ENCODE results near the gene SVEP1. TPM values are rescaled to one million over a fixed set of nuclear protein-coding genes. Genes with fewer than 3 reads are reported as not detected.
"Not testable (repeated sequence)": the region's sequence is repeated elsewhere in the genome, so short reads cannot be mapped to it uniquely, and the experiment has no call there.

Gene SVEP1
- total and polyA plus RNA-seq, 9 donors, result 13.7 to 35.3 (median 24.8) TPM

GRCh38 chr9:110398992-110399391 lies 180.5 kb downstream of the SVEP1 start:
- WGBS (ENCODE audit: insufficient coverage), result no CpG with 5 or more reads among the region's 2 CpGs

GRCh38 chr9:110391826-110392485 lies 187.6 kb downstream of the SVEP1 start:
- no peaks in the 10 kb centered on the region for H3K36me3 ChIP-seq (ENCODE audit: control insufficient read depth, insufficient read depth, low read length)
- H3K27ac ChIP-seq (ENCODE audit: low read length), result no peak overlapping the region
- WGBS (ENCODE audit: insufficient coverage), result no CpG with 5 or more reads among the region's 2 CpGs
- H3K9me3 ChIP-seq (replicated peaks; ENCODE audit: control insufficient read depth, low read depth, low read length), result no peaks in the 10 kb centered on the region
- no peak overlapping the region for H3K4me3 ChIP-seq (ENCODE audit: low read length)
- no peak for DNase-seq
- no peaks in the 10 kb centered on the region for H3K4me1 ChIP-seq (ENCODE audit: control insufficient read depth, insufficient read depth, low read length)
- no peaks in the 10 kb centered on the region for H3K27me3 ChIP-seq (ENCODE audit: control insufficient read depth, insufficient read depth, low read length)

More at GRCh38 chr9:110398992-110399391, 180.5 kb downstream of the SVEP1 start:
- H3K27me3 ChIP-seq (ENCODE audit: control insufficient read depth, insufficient read depth, low read length); H3K27ac ChIP-seq (ENCODE audit: low read length); DNase-seq; H3K4me3 ChIP-seq (ENCODE audit: low read length); H3K9me3 ChIP-seq (replicated peaks; ENCODE audit: control insufficient read depth, low read depth, low read length); H3K4me1 ChIP-seq (ENCODE audit: control insufficient read depth, insufficient read depth, low read length); H3K36me3 ChIP-seq (ENCODE audit: control insufficient read depth, insufficient read depth, low read length): not testable (repeated sequence)

GRCh38 chr9:110389148-110389750 lies 190.3 kb downstream of the SVEP1 start:
- WGBS (ENCODE audit: insufficient coverage), result no CpG with 5 or more reads among the region's 3 CpGs
- DNase-seq, result no peak

GRCh38 chr9:110383491-110383890 lies 196.1 kb downstream of the SVEP1 start:
- no peaks in the 10 kb centered on the region for H3K27me3 ChIP-seq (ENCODE audit: control insufficient read depth, insufficient read depth, low read length)
- no peaks in the 10 kb centered on the region for H3K9me3 ChIP-seq (replicated peaks; ENCODE audit: control insufficient read depth, low read depth, low read length)
- no peak for DNase-seq
- H3K4me3 ChIP-seq (ENCODE audit: low read length), result no peak overlapping the region
- 100% methylated on average over 4 of the region's 6 CpGs for WGBS (ENCODE audit: insufficient coverage)
- peaks cover 5% of the 10 kb centered on the region for H3K36me3 ChIP-seq (ENCODE audit: control insufficient read depth, insufficient read depth, low read length)
- no peaks in the 10 kb centered on the region for H3K4me1 ChIP-seq (ENCODE audit: control insufficient read depth, insufficient read depth, low read length)
- no peak overlapping the region for H3K27ac ChIP-seq (ENCODE audit: low read length)

More at GRCh38 chr9:110389148-110389750, 190.3 kb downstream of the SVEP1 start:
- no peak overlapping the region for H3K27ac ChIP-seq (ENCODE audit: low read length)
- H3K4me1 ChIP-seq (ENCODE audit: control insufficient read depth, insufficient read depth, low read length), result no peaks in the 10 kb centered on the region
- no peaks in the 10 kb centered on the region for H3K27me3 ChIP-seq (ENCODE audit: control insufficient read depth, insufficient read depth, low read length)
- no peak overlapping the region for H3K4me3 ChIP-seq (ENCODE audit: low read length)
- H3K9me3 ChIP-seq (replicated peaks; ENCODE audit: control insufficient read depth, low read depth, low read length), result no peaks in the 10 kb centered on the region
- H3K36me3 ChIP-seq (ENCODE audit: control insufficient read depth, insufficient read depth, low read length), result no peaks in the 10 kb centered on the region

GRCh38 chr9:110382731-110383130 lies 196.8 kb downstream of the SVEP1 start:
- H3K9me3 ChIP-seq (replicated peaks; ENCODE audit: control insufficient read depth, low read depth, low read length), result no peaks in the 10 kb centered on the region
- DNase-seq, result no peak
- H3K36me3 ChIP-seq (ENCODE audit: control insufficient read depth, insufficient read depth, low read length), result peaks cover 5% of the 10 kb centered on the region
- no peaks in the 10 kb centered on the region for H3K4me1 ChIP-seq (ENCODE audit: control insufficient read depth, insufficient read depth, low read length)
- no CpG with 5 or more reads among the region's 4 CpGs for WGBS (ENCODE audit: insufficient coverage)
- H3K4me3 ChIP-seq (ENCODE audit: low read length), result no peak overlapping the region
- H3K27me3 ChIP-seq (ENCODE audit: control insufficient read depth, insufficient read depth, low read length), result no peaks in the 10 kb centered on the region
- H3K27ac ChIP-seq (ENCODE audit: low read length), result no peak overlapping the region

GRCh38 chr9:110371411-110372007 lies 208.0 kb downstream of the SVEP1 start:
- Histone ChIP-seq H3K27me3 (ENCODE audit: control insufficient read depth, insufficient read depth, low read length) (no peaks in the 10 kb centered on the region), H3K4me1 (ENCODE audit: control insufficient read depth, insufficient read depth, low read length) (no peaks in the 10 kb centered on the region), H3K36me3 (ENCODE audit: control insufficient read depth, insufficient read depth, low read length) (no peaks in the 10 kb centered on the region), H3K27ac (ENCODE audit: low read length) (no peak overlapping the region), H3K4me3 (ENCODE audit: low read length) (no peak overlapping the region), H3K9me3 (replicated peaks; ENCODE audit: control insufficient read depth, low read depth, low read length) (no peaks in the 10 kb centered on the region)
- peak; percentile 21 for DNase-seq
- WGBS (ENCODE audit: insufficient coverage), result 85% methylated on average over 5 of the region's 6 CpGs

GRCh38 chr9:110370315-110370714 lies 209.2 kb downstream of the SVEP1 start:
- no peaks in the 10 kb centered on the region for H3K4me1 ChIP-seq (ENCODE audit: control insufficient read depth, insufficient read depth, low read length)
- H3K36me3 ChIP-seq (ENCODE audit: control insufficient read depth, insufficient read depth, low read length), result no peaks in the 10 kb centered on the region
- no peak overlapping the region for H3K4me3 ChIP-seq (ENCODE audit: low read length)
- WGBS (ENCODE audit: insufficient coverage), result no CpG with 5 or more reads among the region's 3 CpGs
- no peak overlapping the region for H3K27ac ChIP-seq (ENCODE audit: low read length)
- no peaks in the 10 kb centered on the region for H3K27me3 ChIP-seq (ENCODE audit: control insufficient read depth, insufficient read depth, low read length)
- no peaks in the 10 kb centered on the region for H3K9me3 ChIP-seq (replicated peaks; ENCODE audit: control insufficient read depth, low read depth, low read length)
- DNase-seq, result no peak

GRCh38 chr9:110364451-110364850 lies 215.1 kb downstream of the SVEP1 start:
- no peak overlapping the region for H3K27ac ChIP-seq (ENCODE audit: low read length)
- no peaks in the 10 kb centered on the region for H3K36me3 ChIP-seq (ENCODE audit: control insufficient read depth, insufficient read depth, low read length)
- H3K4me3 ChIP-seq (ENCODE audit: low read length), result no peak overlapping the region
- DNase-seq, result no peak
- no CpG with 5 or more reads among the region's 2 CpGs for WGBS (ENCODE audit: insufficient coverage)
- H3K4me1 ChIP-seq (ENCODE audit: control insufficient read depth, insufficient read depth, low read length), result no peaks in the 10 kb centered on the region
- H3K27me3 ChIP-seq (ENCODE audit: control insufficient read depth, insufficient read depth, low read length), result no peaks in the 10 kb centered on the region
- H3K9me3 ChIP-seq (replicated peaks; ENCODE audit: control insufficient read depth, low read depth, low read length), result no peaks in the 10 kb centered on the region

- not testable (repeated sequence) for H3K4me1 ChIP-seq (ENCODE audit: control insufficient read depth, insufficient read depth, low read length); H3K27ac ChIP-seq (ENCODE audit: low read length); H3K9me3 ChIP-seq (replicated peaks; ENCODE audit: control insufficient read depth, low read depth, low read length); H3K4me3 ChIP-seq (ENCODE audit: low read length); DNase-seq; H3K36me3 ChIP-seq (ENCODE audit: control insufficient read depth, insufficient read depth, low read length); H3K27me3 ChIP-seq (ENCODE audit: control insufficient read depth, insufficient read depth, low read length)
- WGBS (ENCODE audit: insufficient coverage), result no CpG with 5 or more reads among the region's 2 CpGs
These were observed 220.5 kb downstream of the SVEP1 start for GRCh38 chr9:110358992-110359391.

- no peak for DNase-seq
- Histone ChIP-seq H3K9me3 (replicated peaks; ENCODE audit: control insufficient read depth, low read depth, low read length) (no peaks in the 10 kb centered on the region), H3K4me1 (ENCODE audit: control insufficient read depth, insufficient read depth, low read length) (no peaks in the 10 kb centered on the region), H3K36me3 (ENCODE audit: control insufficient read depth, insufficient read depth, low read length) (no peaks in the 10 kb centered on the region), H3K27ac (ENCODE audit: low read length) (no peak overlapping the region), H3K4me3 (ENCODE audit: low read length) (no peak overlapping the region), H3K27me3 (ENCODE audit: control insufficient read depth, insufficient read depth, low read length) (no peaks in the 10 kb centered on the region)
- WGBS (ENCODE audit: insufficient coverage), result 70% methylated on average over 1 of the region's 2 CpGs
These were observed 222.0 kb downstream of the SVEP1 start for GRCh38 chr9:110357505-110357904.

All from muscle of leg (tissue), 11 donors.